Measurements from ENCODE around the gene AQP2.

DNA sequence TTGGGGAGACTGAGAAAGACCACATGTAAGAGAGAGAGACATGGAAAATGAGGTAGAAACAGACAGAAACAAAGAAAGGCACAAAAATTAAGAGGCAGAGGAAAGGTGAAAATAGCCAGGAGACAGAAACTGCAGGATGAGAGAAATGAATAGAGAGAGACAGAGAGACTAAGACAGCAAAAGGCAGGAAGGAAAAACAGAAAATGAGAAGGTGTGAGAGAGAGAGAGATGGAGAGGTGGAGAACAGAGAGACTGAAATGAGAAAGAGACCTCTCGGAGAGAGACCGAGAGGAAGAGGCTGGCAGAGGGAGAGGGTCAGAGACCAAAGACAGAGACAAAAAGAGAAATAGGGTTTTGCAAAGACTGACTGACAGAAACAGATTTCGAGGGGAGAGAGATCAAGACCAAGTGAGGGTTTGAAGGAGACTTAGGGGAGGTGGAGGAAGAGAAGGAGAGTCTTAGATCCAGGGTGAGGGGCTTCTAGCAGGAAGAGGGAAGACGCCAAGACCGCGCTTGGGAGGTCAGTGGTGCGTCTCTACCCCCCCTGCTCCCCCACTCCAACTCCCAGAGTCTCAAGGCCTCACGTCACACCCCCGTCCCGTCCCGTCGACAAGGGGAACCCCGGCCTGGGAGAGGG lies 10.1 kb downstream of the AQP2 start:
- TF ChIP-seq, protein P1, sequence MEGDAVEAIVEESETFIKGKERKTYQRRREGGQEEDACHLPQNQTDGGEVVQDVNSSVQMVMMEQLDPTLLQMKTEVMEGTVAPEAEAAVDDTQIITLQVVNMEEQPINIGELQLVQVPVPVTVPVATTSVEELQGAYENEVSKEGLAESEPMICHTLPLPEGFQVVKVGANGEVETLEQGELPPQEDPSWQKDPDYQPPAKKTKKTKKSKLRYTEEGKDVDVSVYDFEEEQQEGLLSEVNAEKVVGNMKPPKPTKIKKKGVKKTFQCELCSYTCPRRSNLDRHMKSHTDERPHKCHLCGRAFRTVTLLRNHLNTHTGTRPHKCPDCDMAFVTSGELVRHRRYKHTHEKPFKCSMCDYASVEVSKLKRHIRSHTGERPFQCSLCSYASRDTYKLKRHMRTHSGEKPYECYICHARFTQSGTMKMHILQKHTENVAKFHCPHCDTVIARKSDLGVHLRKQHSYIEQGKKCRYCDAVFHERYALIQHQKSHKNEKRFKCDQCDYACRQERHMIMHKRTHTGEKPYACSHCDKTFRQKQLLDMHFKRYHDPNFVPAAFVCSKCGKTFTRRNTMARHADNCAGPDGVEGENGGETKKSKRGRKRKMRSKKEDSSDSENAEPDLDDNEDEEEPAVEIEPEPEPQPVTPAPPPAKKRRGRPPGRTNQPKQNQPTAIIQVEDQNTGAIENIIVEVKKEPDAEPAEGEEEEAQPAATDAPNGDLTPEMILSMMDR (IDR thresholded peaks at IDR 0.05), result no peak
- TF ChIP-seq POLR2AphosphoS5 (IDR thresholded peaks at IDR 0.05; ENCODE audit: low read depth, low read length) (no peak), SIN3A (IDR thresholded peaks at IDR 0.05; ENCODE audit: borderline replicate concordance, insufficient read depth, low read depth, low read length) (no peak)

Measured in Panc1 (cell line).